ENCODE results near the gene GPRASP1.

The GPRASP1 gene

DNA sequence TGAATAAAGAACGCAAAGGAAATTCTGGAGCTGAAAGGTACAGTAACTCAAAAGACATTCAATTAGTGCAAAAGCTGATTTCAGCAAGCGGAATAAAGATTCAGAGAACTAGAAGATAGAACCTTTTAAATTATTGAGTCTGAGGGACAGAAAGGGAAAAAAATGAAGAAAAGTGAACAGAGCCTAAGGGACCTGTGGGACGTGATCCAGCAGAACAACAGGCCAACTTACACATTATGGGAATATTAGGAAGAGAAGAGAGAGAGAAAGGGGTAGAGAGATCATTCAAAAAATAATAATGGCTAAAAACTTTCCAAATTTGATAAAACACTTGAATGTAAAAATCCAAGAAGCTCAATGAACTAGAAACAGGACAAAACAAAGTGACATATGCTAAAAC lies 43.5 kb downstream of the GPRASP1 start:
- Histone ChIP-seq H3K9me3 (ENCODE audit: insufficient read depth, low read depth, low read length) (no peaks in the 10 kb centered on the region), H4K20me1 (ENCODE audit: insufficient read depth, low read length, poor library complexity, severe bottlenecking) (no peaks in the 10 kb centered on the region), H3K27me3 (ENCODE audit: insufficient read depth, low read length, poor library complexity, severe bottlenecking) (no peaks in the 10 kb centered on the region), H3K4me3 (ENCODE audit: low read length, poor library complexity, severe bottlenecking) (no peak overlapping the region), H2AFZ (ENCODE audit: low read length) (no peak overlapping the region), H3F3A (ENCODE audit: low read depth) (no peaks in the 10 kb centered on the region), H3K9me2 (replicated peaks; ENCODE audit: low read depth, low read length) (no peaks in the 10 kb centered on the region), H3K4me2 (ENCODE audit: low read depth, low read length, poor library complexity, severe bottlenecking) (no peak overlapping the region), H3K36me3 (ENCODE audit: insufficient read depth, low read length) (no peaks in the 10 kb centered on the region), H3K9ac (ENCODE audit: low read depth, low read length, poor library complexity, severe bottlenecking) (no peak overlapping the region), H3K79me2 (ENCODE audit: insufficient read depth, low read length) (no peaks in the 10 kb centered on the region), H3K4me1 (ENCODE audit: insufficient read depth, low read length, poor library complexity, severe bottlenecking) (no peaks in the 10 kb centered on the region)
- TF ChIP-seq, protein P1, sequence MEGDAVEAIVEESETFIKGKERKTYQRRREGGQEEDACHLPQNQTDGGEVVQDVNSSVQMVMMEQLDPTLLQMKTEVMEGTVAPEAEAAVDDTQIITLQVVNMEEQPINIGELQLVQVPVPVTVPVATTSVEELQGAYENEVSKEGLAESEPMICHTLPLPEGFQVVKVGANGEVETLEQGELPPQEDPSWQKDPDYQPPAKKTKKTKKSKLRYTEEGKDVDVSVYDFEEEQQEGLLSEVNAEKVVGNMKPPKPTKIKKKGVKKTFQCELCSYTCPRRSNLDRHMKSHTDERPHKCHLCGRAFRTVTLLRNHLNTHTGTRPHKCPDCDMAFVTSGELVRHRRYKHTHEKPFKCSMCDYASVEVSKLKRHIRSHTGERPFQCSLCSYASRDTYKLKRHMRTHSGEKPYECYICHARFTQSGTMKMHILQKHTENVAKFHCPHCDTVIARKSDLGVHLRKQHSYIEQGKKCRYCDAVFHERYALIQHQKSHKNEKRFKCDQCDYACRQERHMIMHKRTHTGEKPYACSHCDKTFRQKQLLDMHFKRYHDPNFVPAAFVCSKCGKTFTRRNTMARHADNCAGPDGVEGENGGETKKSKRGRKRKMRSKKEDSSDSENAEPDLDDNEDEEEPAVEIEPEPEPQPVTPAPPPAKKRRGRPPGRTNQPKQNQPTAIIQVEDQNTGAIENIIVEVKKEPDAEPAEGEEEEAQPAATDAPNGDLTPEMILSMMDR (conservative IDR thresholded peaks at IDR 0.05; ENCODE audit: low read length), result no peak
- no peak for TF ChIP-seq EZH2phosphoT487 (IDR thresholded peaks at IDR 0.05; ENCODE audit: borderline replicate concordance)

DNA sequence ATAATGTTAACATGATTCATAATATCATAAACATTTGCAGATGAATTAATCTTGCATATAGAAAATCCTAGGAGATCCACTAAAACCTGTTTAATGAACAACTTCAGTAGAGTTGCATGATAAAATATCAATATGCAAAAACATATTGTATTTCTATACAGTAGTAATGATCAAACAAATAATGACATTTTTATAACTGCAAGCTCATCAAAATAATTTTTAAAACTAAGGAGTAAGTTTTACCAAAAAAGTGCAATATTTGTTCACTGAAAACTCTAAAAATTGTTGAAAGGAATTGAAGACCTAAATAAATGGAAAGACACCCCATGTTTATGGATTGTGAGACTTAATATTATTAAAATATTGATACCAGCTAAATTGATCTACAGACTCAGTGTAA lies 45.0 kb downstream of the GPRASP1 start:
- Histone ChIP-seq H3F3A (ENCODE audit: low read depth) (no peaks in the 10 kb centered on the region), H4K20me1 (ENCODE audit: insufficient read depth, low read length, poor library complexity, severe bottlenecking) (no peaks in the 10 kb centered on the region), H3K36me3 (ENCODE audit: insufficient read depth, low read length) (no peaks in the 10 kb centered on the region), H3K4me3 (ENCODE audit: low read length, poor library complexity, severe bottlenecking) (no peak overlapping the region), H3K4me2 (ENCODE audit: low read depth, low read length, poor library complexity, severe bottlenecking) (no peak overlapping the region), H3K9ac (ENCODE audit: low read depth, low read length, poor library complexity, severe bottlenecking) (no peak overlapping the region), H3K9me2 (replicated peaks; ENCODE audit: low read depth, low read length) (no peaks in the 10 kb centered on the region), H3K79me2 (ENCODE audit: insufficient read depth, low read length) (no peaks in the 10 kb centered on the region), H3K27me3 (ENCODE audit: insufficient read depth, low read length, poor library complexity, severe bottlenecking) (no peaks in the 10 kb centered on the region), H3K9me3 (ENCODE audit: insufficient read depth, low read depth, low read length) (no peaks in the 10 kb centered on the region), H2AFZ (ENCODE audit: low read length) (no peak overlapping the region), H3K4me1 (ENCODE audit: insufficient read depth, low read length, poor library complexity, severe bottlenecking) (no peaks in the 10 kb centered on the region)
- TF ChIP-seq EZH2phosphoT487 (IDR thresholded peaks at IDR 0.05; ENCODE audit: borderline replicate concordance), result no peak
- TF ChIP-seq, protein P1 (conservative IDR thresholded peaks at IDR 0.05; ENCODE audit: low read length), result no peak

DNA sequence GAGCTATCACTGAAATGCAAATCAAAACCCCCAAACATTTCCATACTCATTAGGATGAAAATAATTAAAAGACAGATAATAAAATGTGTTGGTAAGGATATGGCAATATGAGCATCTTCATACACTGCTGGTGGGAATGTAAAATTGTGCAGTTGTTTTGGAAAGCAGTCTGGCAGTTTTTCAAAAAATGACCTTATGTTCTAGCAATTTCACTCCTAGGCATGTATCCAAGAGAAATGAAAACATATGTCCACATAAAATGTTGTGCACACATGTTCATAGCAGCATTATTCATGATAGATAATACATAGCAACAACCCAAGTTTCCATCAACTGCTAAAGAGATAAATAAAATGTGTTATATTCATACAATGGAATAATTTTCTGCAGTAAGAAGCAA lies 46.2 kb downstream of the GPRASP1 start:
- Histone ChIP-seq H3K36me3 (ENCODE audit: insufficient read depth, low read length) (no peaks in the 10 kb centered on the region), H2AFZ (ENCODE audit: low read length) (no peak overlapping the region), H3K27me3 (ENCODE audit: insufficient read depth, low read length, poor library complexity, severe bottlenecking) (no peaks in the 10 kb centered on the region), H3K9ac (ENCODE audit: low read depth, low read length, poor library complexity, severe bottlenecking) (no peak overlapping the region), H3F3A (ENCODE audit: low read depth) (no peaks in the 10 kb centered on the region), H3K79me2 (ENCODE audit: insufficient read depth, low read length) (no peaks in the 10 kb centered on the region), H3K9me3 (ENCODE audit: insufficient read depth, low read depth, low read length) (no peaks in the 10 kb centered on the region), H3K9me2 (replicated peaks; ENCODE audit: low read depth, low read length) (no peaks in the 10 kb centered on the region), H3K4me2 (ENCODE audit: low read depth, low read length, poor library complexity, severe bottlenecking) (no peak overlapping the region), H3K4me1 (ENCODE audit: insufficient read depth, low read length, poor library complexity, severe bottlenecking) (no peaks in the 10 kb centered on the region), H4K20me1 (ENCODE audit: insufficient read depth, low read length, poor library complexity, severe bottlenecking) (no peaks in the 10 kb centered on the region), H3K4me3 (ENCODE audit: low read length, poor library complexity, severe bottlenecking) (no peak overlapping the region)
- TF ChIP-seq, protein P1 (conservative IDR thresholded peaks at IDR 0.05; ENCODE audit: low read length), result no peak
- no peak for TF ChIP-seq EZH2phosphoT487 (IDR thresholded peaks at IDR 0.05; ENCODE audit: borderline replicate concordance)
